K562 (cell line): ENCODE results near the gene FBN1. TPM values are rescaled to one million over a fixed set of nuclear protein-coding genes. Genes with fewer than 3 reads are reported as not detected.

Source experiments
- ATAC-seq: fragments of 200-7000 bp; cut with Tn5 transposase; 3 replicates; pipeline ENCODE4 v1.9.1; 2020; ENCODE audit warnings: moderate library complexity
- BruUV-seq: library from RNA; stranded (reverse); fragments of 400-500 nt; replicated peaks from 2 replicates; lab custom pipeline; 2021; lab: Mats Ljungman, UMichigan
- CTCF ChIA-PET: fragments of 300-600 bp; formaldehyde crosslinking; extraction: SDS; loops from one replicate; lab custom pipeline; 2021; ENCODE audit warnings: low intra/inter-chr PET ratio; lab: Yijun Ruan, JAX
- POLR2A ChIA-PET: fragments of 300-600, 350-650 bp; sonication (Branson Sonifier 250); formaldehyde crosslinking; extraction: SDS; loops from one replicate; lab custom pipeline; 2021; ENCODE audit warnings: antibody characterized with exemption, inconsistent platforms; lab: Yijun Ruan, JAX
- DNase-seq, 4 experiments: peaks; one replicate each; pipeline versions ENCODE4 v3.0.0 to v3.0.0-alpha.2; 2011 to 2018; ENCODE audit warnings: low spot score in 3 of 4, mixed read lengths in 3 of 4; ENCODE audit errors: extremely low read depth in 1 of 4
- FAIRE-seq: peaks from 2 replicates; lab custom pipeline; 2011; peaks lifted over from hg19 to GRCh38; lab: Jason Lieb, UNC
- H2AFZ ChIP-seq: 2 replicates; pipeline ENCODE4 v1.6.0; 2011; ENCODE audit warnings: low read depth, low read length, control low read depth, inconsistent platforms
- H3K27ac ChIP-seq: fragments of 200-600 bp; 3 replicates; pipeline ENCODE4 v1.8.0; 2011; ENCODE audit warnings: low read depth, mild to moderate bottlenecking, control low read depth, inconsistent platforms, low read length, moderate library complexity, mixed read lengths; ENCODE audit errors: extremely low read depth
- H3K27me3 ChIP-seq, 2 experiments: fragments of 300-600 bp in 1 of 2; 2 replicates in 1 of 2; 3 replicates in 1 of 2; pipeline versions ENCODE4 v1.6.0 to v1.8.0; 2011; ENCODE audit warnings: inconsistent platforms in 2 of 2, low read length in 2 of 2, mild to moderate bottlenecking in 1 of 2, mixed read lengths in 1 of 2, moderate library complexity in 1 of 2; ENCODE audit not compliant: control insufficient read depth in 2 of 2, insufficient read depth in 2 of 2
- H3K36me3 ChIP-seq: fragments of 300-600 bp; 3 replicates; pipeline ENCODE4 v1.8.0; 2011; ENCODE audit warnings: mild to moderate bottlenecking, low read length, inconsistent platforms; ENCODE audit not compliant: control insufficient read depth, insufficient read depth
- H3K4me1 ChIP-seq, 2 experiments: fragments of 200-600 bp in 1 of 2; replicated peaks in 1 of 2; 2 replicates in 1 of 2; 3 replicates in 1 of 2; pipeline versions ENCODE4 v1.5.1 to v1.8.0; 2011; ENCODE audit warnings: inconsistent platforms in 2 of 2, low read length in 2 of 2, mild to moderate bottlenecking in 1 of 2, mixed read lengths in 1 of 2, moderate library complexity in 1 of 2; ENCODE audit not compliant: control insufficient read depth in 2 of 2, insufficient read depth in 2 of 2
- H3K4me2 ChIP-seq: 2 replicates; pipeline ENCODE4 v1.6.1; 2011; ENCODE audit warnings: low read length, control low read depth, inconsistent platforms, mixed read lengths; ENCODE audit not compliant: insufficient read depth
- H3K4me3 ChIP-seq: fragments of 200-600 bp; sonication (generic), shearing (Covaris generic); 2 replicates; pipeline ENCODE4 v1.5.1; 2016; ENCODE audit warnings: control low read depth, inconsistent platforms
- H3K79me2 ChIP-seq: fragments of 200-600 bp; 3 replicates; pipeline ENCODE4 v1.8.0; 2011; ENCODE audit warnings: low read length, inconsistent platforms; ENCODE audit not compliant: control insufficient read depth, insufficient read depth
- H3K9ac ChIP-seq, 2 experiments: 2 replicates each; pipeline versions ENCODE4 v1.6.0 to v1.6.1; 2011; ENCODE audit warnings: low read depth in 2 of 2, low read length in 2 of 2, control low read depth in 1 of 2, inconsistent platforms in 1 of 2, mild to moderate bottlenecking in 1 of 2, mixed read lengths in 1 of 2; ENCODE audit not compliant: insufficient read depth in 1 of 2
- H3K9me1 ChIP-seq: one replicate; pipeline ENCODE4 v1.6.0; 2011; ENCODE audit warnings: inconsistent platforms, mild to moderate bottlenecking, low read length, moderate library complexity; ENCODE audit not compliant: control insufficient read depth, insufficient read depth
- H3K9me3 ChIP-seq: replicated peaks from 2 replicates; pipeline ENCODE4 v1.5.1; 2011; ENCODE audit warnings: low read depth, low read length, inconsistent platforms; ENCODE audit not compliant: control insufficient read depth, insufficient read depth
- H4K20me1 ChIP-seq: replicated peaks from 2 replicates; pipeline ENCODE4 v1.6.1; 2011; ENCODE audit warnings: low read length, inconsistent platforms, mixed read lengths; ENCODE audit not compliant: control insufficient read depth, insufficient read depth
- XRCC3 ChIP-seq: fragments of 450-650 bp; IDR thresholded peaks from 2 replicates; pipeline ENCODE4 v1.6.1; 2017; ENCODE audit warnings: mild to moderate bottlenecking, moderate library complexity
- in situ Hi-C: fragments of 300-500 bp; cut with MboI; formaldehyde crosslinking; loops from 4 replicates; pipeline ENCODE4 v1.15.0; 2018; ENCODE audit warnings: inconsistent platforms, mixed read lengths
- intact Hi-C: fragments of 100-400 bp; cut with micrococcal nuclease; formaldehyde crosslinking; loops from 2 replicates; pipeline ENCODE4 v1.14.2; 2022
- polyA plus RNA-seq, 8 experiments: library from polyadenylated mRNA; depleted of rRNA in 4 of 8; stranded (reverse) in 5 of 8; unstranded in 3 of 8; fragments of >200 nt; fragmentation: Nextera tagmentation in 2 of 8; fragmentation: Illumina TruSeq in 1 of 8; extraction: Ambion mirVana in 2 of 8; extraction: Trizol in 1 of 8; gene quantifications; 2 replicates each; pipeline versions ENCODE4 v1.2.1 to v1.2.3, GENCODE V29; 2011 to 2014; ENCODE audit warnings: inconsistent platforms in 1 of 8, missing spikeins in 1 of 8
- total RNA-seq, 7 experiments: library from RNA; depleted of rRNA in 6 of 7; stranded (reverse); fragments of >200 nt in 6 of 7; fragmentation: Illumina TruSeq in 2 of 7; extraction: Trizol in 2 of 7; gene quantifications; 2 replicates each; pipeline versions ENCODE4 v1.2.1 to v1.2.3, GENCODE V29; 2011 to 2021; ENCODE audit warnings: low replicate concordance in 1 of 7
- TF ChIP-seq, protein P1 (sequence below), 2 experiments: fragments of 450-650 bp in 1 of 2; IDR thresholded peaks; 2 replicates each; pipeline ENCODE4 v1.6.1; 2011 to 2017; ENCODE audit warnings: low read depth in 2 of 2, antibody characterized with exemption in 1 of 2, borderline replicate concordance in 1 of 2, low read length in 1 of 2, mild to moderate bottlenecking in 1 of 2, mixed read lengths in 1 of 2; ENCODE audit not compliant: control insufficient read depth in 1 of 2

Gene FBN1
- total and polyA plus RNA-seq, 9 of the 15 experiments (the other 6 are each of a cell fraction or from before 2014, with no cell fraction given), result 0.15 to 1.2 (median 0.60) TPM

- ATAC-seq, result no peak
- POLR2A ChIA-PET, result no interaction called here
- CTCF ChIA-PET, result interaction anchor here (0.7 kb wide), 1 partner anchor 164 kb away, joined by 3 read pairs; no protein-coding TSS in a partner anchor
Observed at GRCh38 chr15:48522123-48522522, 123.4 kb downstream of the FBN1 start.

More at GRCh38 chr15:48522123-48522522, 123.4 kb downstream of the FBN1 start:
- H3K4me2 ChIP-seq, result no peak overlapping the region
- H2AFZ ChIP-seq, result no peak overlapping the region
- no peaks in the 10 kb centered on the region for H3K9me3 ChIP-seq
- no peaks in the 10 kb centered on the region for H3K4me1 ChIP-seq
- in situ Hi-C loops, result no loop called here
- FAIRE-seq, result no peak
- BruUV-seq, result no TSS peak
- no peaks in the 10 kb centered on the region for H3K79me2 ChIP-seq
- H3K9ac ChIP-seq, result no peak overlapping the region
- no peak overlapping the region for H3K27ac ChIP-seq
- no peaks in the 10 kb centered on the region for H4K20me1 ChIP-seq
- no peaks in the 10 kb centered on the region for H3K36me3 ChIP-seq
- TF ChIP-seq, protein P1, sequence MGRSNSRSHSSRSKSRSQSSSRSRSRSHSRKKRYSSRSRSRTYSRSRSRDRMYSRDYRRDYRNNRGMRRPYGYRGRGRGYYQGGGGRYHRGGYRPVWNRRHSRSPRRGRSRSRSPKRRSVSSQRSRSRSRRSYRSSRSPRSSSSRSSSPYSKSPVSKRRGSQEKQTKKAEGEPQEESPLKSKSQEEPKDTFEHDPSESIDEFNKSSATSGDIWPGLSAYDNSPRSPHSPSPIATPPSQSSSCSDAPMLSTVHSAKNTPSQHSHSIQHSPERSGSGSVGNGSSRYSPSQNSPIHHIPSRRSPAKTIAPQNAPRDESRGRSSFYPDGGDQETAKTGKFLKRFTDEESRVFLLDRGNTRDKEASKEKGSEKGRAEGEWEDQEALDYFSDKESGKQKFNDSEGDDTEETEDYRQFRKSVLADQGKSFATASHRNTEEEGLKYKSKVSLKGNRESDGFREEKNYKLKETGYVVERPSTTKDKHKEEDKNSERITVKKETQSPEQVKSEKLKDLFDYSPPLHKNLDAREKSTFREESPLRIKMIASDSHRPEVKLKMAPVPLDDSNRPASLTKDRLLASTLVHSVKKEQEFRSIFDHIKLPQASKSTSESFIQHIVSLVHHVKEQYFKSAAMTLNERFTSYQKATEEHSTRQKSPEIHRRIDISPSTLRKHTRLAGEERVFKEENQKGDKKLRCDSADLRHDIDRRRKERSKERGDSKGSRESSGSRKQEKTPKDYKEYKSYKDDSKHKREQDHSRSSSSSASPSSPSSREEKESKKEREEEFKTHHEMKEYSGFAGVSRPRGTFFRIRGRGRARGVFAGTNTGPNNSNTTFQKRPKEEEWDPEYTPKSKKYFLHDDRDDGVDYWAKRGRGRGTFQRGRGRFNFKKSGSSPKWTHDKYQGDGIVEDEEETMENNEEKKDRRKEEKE (IDR thresholded peaks at IDR 0.05; ENCODE audit: borderline replicate concordance in 1 of 2, control insufficient read depth in 1 of 2, low read depth in 2 of 2, low read length in 1 of 2), result no peak
- TF ChIP-seq XRCC3, result no peak
- TF ChIP-seq, all 486 proteins: peak for 0
- DNase-seq, result no peak
- intact Hi-C loops, result loop anchor here (5.0 kb wide), 1 partner anchor 165 kb away; no protein-coding TSS in a partner anchor
- no peaks in the 10 kb centered on the region for H3K9me1 ChIP-seq
- no peak overlapping the region for H3K4me3 ChIP-seq
- H3K27me3 ChIP-seq, result peaks cover 0 to 4% of the 10 kb centered on the region in 2 experiments; a peak in 1 of 5 replicates
